ENCODE results near the gene KRTAP5-11.
"Not testable (repeated sequence)": the region's sequence is repeated elsewhere in the genome, so short reads cannot be mapped to it uniquely, and the experiment has no call there.

Gene KRTAP5-11

DNA sequence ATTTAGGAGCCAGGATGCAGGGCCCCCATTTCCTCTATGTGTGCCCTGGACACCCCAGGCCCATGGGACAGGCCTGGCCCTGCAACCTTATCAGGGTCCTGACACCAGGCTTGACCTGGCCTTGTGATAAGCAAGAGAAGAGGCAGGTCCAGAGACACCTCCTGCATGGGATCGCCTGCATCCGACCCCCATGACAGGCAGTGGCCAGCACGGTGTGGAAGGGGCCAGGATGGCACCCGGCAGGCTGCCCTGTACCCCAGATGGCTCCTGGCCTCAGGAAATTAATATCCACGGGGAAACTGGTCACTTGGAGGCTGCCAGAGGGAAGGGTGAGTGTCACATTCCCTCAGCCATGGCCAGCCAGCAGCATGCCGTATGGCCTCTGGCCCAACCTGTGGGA, 27.7 kb downstream of the KRTAP5-11 start:
- no peak for DNase-seq

DNA sequence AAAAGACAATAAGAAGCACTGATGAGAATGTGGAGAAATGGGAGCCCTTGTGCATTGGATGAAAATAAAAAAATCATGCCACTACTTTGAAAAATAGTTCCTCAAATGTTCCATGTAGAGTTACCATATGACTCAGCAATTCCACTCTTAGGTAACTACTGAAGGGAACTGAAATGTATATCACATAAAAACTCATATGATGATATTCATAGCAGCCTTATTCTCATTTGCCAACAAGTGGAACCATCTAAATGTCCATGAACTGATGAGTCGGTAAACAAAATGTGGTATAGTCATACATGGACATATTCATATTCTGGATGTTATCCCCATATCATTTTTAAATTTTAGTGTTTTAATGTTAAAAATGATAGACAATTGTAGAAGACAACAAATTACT, 31.0 kb downstream of the KRTAP5-11 start:
- DNase-seq: no peak

DNA sequence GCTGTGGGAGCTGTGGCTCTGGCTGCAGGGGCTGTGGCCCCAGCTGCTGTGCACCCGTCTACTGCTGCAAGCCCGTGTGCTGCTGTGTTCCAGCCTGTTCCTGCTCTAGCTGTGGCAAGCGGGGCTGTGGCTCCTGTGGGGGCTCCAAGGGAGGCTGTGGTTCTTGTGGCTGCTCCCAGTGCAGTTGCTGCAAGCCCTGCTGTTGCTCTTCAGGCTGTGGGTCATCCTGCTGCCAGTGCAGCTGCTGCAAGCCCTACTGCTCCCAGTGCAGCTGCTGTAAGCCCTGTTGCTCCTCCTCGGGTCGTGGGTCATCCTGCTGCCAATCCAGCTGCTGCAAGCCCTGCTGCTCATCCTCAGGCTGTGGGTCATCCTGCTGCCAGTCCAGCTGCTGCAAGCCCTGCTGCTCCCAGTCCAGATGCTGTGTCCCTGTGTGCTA, 33.9 kb downstream of the KRTAP5-11 start:
- no peak for DNase-seq

DNA sequence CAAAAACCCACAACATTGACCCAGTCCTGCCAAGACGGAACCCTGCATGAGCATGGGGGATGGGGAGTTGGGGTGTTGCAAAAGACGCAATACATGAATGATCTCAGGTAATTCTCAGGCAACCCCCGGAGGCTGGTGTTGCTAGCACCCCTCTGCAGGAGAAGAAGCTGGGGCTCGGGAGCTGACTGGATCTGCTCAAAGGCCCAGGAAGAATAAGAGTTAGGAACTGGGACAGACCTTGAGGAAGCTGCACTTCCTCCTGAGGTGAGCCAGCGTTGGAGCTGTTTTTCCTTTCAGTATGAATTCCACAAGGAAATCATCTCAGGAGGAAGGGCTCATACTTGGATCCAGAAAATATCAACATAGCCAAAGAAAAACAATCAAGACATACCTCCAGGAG, 34.6 kb downstream of the KRTAP5-11 start, which contains the start of gene KRTAP5-9:
Gene KRTAP5-9, plus strand, starts transcription at position 301 of the 400 bp plus-strand sequence. CDS start 238 bp downstream, outside the sequence.
- DNase-seq: no peak

DNA sequence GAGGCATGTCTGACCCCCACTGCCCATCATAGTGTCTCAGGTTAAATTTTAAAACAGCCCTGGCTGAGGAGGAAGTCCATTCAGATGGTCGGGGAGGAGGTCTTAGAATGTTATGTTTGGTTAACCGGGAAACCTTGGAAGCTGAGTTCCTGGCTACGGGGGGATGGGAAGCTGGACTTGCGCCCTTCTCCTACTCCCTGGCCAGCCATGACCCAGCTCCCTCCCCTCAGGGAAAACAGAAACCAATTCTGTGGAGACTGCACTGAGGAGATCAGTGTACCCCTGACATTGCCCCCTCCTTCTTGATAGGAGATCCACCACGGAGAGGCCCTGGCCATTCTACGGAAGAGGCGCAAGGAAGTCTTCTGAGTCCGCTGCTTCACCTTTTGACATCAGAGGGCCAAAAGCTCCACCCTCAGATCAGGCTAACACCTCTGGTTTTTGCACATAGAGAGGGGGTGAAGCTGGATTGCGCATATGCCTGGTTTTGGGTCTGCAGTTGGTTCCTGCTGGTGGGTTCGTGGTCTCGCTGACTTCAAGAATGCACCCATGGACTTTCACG, 37.2 kb downstream of the KRTAP5-11 start:
- no peak for DNase-seq

DNA sequence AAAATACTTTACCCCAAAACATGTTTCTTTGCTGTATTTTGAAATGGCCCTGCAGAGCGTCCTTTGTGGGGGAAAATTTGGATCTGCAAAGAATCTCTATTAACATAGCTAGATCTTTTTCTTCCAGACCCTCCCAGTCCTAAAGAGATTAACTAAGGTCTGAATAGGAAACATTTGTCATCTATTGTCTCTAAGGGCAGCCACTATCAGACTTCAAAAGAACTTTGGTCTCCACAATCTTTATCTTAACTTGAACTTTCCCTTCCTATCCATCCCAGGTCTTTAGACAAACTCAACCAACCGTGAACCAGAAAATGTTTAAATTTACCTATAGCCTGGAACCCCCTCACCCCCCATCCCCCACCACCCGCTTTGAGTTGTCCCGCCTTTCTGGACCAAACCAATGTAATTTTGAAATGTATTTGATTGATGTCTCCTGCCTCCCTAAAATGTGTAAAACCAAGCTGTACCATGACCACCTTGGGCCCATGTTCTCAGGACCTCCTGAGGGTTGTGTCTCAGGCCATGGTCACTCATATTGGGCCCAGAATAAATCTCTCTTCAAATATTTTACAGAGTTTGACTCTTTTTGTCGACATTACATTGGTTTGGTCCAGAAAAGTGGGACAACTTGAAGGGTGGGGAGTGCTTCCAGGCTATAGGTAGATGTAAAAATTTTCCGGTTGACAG, 38.0 kb downstream of the KRTAP5-11 start:
- no peak for DNase-seq

DNA sequence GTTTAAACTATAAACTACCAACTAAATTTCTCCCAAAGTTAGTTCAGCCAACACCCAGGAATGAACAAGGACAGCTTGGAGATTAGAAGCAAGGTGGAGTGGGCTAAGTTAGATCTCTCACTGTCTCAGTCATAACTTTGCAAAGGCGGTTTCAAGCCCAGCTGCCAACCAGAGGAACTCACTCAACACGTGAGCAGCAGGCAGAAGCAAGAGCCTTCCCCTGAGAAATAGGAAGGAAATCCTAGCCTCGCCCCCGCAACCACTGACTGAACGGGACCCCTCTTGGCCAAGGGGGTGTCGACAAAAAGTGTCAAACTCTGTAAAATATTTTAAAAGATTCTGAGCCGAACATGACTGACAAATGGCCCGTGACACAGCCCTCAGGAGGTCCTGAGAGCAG, 38.8 kb downstream of the KRTAP5-11 start:
- no peak for DNase-seq

DNA sequence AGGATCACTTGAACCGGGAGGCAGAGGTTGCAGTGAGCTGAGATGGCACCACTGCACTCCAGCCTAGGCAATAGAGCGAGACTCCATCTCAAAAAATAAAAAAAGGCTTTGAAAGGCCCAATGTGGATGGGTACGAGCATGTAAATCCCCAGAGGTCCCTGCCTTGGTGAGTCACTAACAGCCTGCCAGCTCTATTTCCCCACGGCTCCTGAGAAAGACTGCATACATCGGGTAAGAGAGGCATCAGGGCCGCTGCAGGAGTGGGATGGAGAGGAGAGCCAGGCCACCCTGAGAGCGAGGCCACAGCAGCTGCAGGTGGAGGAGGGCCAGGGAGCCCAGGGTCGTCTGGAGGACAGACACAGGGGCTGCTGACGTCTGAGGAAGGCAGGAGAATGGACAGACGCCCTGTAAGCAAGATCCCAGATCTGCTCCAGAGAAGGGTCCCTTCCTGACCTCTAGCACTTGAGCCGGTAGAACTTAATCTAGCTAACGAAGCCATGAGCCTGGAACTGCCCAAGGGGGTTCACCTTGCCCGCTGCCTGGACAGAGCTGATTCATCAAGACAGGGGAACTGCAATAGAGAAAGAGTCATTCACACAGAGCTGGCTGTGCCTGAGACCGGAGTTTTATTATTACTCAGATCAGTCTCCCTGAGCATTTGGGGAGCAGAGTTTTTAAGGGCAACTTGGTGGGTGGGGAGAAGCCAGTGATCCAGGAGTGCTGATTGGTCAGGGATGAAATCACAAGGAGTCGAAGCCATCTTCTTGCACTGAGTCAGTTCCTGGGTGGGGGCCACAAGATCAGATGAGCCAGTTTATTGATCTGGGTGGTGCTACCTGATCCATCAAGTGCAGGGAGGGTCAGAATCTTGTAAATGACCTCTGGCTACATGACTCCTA, 39.5 kb downstream of the KRTAP5-11 start:
- DNase-seq: no peak

DNA sequence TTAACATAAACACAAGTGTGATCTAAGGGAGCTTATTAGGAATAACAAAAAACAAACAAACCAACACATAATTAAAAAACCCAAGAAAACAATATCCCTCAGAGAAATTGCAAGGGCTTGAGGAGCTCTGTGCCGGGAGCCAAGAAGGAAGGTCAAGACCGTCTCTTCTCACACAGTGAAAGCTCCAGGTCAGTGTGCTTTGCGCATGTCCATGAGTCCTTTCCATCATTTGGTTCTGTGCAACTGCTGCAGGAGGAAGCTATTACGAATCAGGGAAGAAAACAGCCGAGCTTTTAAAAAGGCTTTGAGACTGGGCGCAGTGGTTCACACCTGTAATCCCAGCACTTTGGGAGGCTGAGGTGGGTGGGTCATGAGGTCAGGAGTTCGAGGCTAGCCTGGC, 40.3 kb downstream of the KRTAP5-11 start:
- no peak for DNase-seq

DNA sequence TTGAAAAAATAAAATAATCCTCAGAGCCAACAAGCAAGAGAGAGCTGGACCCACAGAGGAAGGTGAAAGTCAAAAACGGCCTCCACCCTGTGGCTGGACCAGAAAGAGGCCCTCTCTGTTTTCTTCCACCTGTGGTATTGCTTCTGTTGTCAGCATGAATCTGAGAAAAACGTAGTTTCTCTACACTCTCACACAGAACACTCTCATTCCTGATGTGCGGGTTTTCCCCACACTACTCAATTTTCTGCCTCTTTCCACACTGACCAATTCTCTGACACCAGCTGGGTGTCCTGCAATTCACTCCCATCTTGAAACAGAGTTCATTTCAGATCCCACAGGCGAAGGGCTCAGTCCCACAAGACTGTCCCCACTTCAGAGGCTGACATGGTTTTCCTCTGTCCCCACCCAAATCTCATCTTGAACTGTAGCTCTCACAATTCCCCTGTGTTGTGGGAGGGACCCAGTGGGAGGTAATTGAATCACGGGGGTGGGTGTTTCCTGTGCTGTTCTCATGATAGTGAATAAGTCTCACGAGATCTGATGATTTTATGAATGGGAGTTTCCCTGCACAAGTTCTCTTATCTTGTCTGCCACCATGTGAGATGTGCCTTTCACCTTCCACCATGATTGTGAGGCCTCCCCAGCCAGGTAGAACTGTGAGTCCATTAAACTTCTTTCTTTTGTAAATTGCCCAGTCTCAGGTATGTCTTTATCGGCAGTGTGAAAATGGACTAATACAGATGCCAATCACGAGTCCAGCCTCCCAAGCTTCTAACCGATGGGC, 42.0 kb downstream of the KRTAP5-11 start:
- DNase-seq: not testable (repeated sequence)

DNA sequence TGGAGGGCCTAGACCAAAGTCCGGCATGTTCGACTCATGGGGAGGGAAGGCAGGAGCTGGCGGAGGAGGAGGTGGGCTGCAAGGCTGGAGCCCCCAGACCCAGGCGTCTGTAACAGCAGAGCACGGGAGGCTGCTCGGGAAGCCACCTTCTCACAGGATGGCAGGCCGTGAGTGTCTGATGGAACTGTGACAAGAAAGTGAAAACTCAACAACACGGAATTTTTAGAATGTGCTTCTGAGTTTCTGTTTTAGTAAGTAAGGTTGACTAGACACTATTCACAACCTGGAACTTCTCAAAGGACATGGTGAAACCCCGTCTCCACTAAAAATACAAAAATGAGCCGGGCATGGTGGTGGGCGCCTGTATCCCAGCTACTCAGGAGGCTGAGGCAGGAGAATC, 42.7 kb downstream of the KRTAP5-11 start:
- DNase-seq: not testable (repeated sequence)

DNA sequence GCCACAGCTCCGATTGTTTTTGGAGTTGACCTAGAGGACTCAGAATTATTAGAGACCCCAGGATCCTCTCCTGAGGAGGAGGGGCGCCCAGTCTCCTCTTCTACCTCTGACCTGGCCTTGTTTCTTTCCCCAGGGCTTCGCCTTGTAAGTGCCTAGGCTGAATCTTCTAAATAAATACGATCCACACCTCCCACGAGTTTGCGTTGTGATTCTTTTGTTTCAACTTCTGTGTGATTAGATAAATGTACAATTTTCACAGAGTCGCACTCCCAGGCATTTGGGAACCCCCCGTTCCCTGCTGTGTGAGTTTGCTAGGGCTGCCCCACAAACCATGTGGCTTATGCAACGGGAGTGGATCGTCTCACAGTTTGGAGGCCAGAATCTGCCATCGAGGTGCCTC, 43.7 kb downstream of the KRTAP5-11 start:
- no peak for DNase-seq

DNA sequence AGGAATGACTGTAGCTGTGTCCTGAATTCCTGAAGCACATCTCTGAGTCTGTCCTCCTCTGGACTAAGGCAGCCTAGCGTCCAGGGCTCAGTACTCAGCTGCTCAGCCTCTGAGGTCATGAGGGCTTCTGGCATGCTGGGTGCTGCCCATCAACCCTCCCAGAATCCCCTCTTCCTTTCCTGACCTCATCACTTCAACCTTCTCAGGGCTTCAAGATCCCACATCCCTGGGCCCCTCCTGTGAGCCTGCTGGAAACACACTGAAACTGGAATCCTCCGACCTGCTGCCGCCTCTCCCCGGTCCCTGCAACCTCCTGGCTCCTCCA, 44.0 kb downstream of the KRTAP5-11 start:
- no peak for DNase-seq

DNA sequence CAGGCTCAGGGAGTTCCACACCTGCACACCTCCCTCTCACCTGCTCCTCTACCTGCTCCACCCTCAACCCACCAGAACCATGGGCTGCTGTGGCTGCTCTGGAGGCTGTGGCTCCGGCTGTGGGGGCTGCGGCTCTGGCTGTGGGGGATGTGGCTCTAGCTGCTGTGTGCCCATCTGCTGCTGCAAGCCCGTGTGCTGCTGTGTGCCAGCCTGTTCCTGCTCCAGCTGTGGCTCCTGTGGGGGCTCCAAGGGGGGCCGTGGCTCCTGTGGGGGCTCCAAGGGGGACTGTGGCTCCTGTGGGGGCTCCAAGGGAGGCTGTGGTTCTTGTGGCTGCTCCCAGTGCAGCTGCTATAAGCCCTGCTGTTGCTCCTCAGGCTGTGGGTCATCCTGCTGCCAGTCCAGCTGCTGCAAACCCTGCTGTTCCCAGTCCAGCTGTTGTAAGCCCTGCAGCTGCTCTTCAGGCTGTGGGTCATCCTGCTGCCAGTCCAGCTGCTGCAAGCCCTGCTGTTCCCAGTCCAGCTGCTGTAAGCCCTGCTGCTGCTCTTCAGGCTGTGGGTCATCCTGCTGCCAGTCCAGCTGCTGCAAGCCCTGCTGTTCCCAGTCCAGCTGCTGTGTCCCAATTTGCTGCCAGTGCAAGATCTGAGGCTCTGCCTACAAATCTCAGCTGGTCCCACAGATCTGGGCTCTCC, 44.6 kb downstream of the KRTAP5-11 start, which contains the start of gene KRTAP5-8:
Gene KRTAP5-8, plus strand, starts transcription at position 49 of the 689 bp plus-strand sequence. Its CDS starts 31 bp downstream, at position 80.
- not testable (repeated sequence) for DNase-seq

DNA sequence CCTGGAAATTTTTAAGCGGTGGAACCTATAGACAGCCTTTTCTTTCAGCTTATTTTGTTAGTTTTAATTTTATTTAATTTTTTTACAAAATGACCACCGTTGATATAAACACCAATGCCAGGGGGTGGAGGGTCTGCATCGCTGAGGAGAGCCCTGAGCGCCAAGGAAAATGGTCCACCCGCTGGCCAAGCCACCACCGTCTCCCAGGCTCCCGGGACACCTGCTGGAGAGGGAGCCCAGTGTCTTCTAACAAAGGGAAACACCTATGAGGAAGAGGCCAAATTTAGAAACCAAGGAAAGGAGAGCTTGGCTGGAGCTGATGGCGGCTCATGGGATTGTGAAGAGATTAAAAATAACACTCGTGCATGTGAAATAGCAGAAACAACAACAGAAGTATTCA, 45.1 kb downstream of the KRTAP5-11 start:
- DNase-seq: no peak

DNA sequence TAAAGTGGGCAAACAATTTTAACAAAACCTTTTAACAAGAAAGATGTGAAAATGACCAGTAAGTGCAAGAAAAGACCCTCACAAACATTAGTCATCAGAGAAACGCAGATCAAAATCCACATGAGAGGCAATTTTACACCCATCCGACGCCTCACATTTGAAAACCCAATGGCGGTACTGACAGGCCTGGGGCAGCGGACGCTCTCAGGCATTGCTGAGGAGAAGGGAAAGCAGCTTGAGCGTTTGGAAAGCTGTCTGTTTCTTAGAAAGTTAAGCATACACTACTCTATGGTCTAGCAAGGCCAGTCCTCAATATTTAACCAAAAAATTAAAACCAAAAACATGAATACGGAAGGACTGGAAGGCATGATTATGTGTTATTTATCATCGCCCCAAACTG, 46.9 kb downstream of the KRTAP5-11 start:
- DNase-seq: no peak

DNA sequence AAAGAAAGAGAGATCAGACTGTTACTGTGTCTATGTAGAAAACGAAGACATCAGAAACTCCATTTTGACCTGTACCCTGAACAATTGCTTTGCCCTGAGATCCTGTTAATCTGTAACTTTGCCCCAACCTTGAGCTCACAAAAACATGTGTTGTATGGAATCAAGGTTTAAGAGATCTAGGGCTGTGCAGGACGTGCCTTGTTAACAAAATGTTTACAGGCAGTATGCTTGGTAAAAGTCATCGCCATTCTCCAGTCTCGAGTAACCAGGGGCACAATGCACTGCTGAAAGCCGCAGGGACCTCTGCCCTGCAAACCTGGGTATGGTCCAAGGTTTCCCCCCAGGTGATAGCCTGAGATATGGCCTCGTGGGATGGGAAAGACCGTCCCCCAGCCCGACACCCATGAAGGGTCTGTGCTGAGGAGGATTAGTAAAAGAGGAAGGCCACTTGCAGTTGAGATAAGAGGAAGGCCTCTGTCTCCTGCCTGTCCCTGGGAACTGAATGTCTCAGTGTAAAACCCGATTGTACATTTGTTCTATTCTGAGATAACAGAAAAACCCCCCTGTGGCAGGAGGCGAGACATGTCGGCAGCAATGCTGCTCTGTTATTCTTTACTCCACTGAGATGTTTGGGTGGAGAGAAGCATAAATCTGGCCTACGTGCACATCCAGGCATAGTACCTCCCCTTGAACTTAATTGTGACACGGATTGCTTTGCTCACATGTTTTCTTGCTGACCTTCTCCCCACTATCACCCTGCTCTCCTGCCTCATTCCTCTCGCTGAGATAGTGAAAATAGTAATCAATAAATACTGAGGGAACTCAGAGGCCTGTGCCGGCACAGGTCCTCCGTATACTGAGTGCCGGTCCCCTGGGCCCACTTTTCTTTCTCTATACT, 47.7 kb downstream of the KRTAP5-11 start:
- not testable (repeated sequence) for DNase-seq

DNA sequence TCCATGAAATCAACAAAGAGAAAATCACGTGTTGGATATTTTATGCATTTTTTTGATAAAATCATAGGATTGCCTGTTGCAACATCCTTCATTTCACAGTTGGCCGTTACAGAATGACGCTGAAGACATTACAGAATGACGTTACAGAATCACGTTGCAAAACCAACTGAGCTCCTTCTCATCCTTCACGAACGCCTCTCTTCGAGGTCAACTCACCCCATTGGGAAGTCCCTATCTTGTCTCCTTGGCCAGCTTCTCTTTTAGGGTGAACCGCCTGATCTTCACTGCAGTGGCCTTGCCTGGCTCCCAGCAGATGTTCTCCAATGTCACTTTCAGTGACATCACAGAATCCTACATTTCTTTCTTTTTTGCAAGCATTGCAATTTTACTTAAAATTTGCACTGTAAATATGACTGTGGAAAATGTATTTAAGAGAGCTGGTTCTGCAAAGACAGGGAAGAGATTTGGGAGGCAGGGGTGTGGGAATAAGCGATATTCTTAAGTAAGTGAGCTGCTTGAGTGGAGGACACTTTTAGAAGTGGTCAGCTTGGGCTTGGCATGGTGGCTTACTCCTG, 50.6 kb downstream of the KRTAP5-11 start:
- no peak for DNase-seq
